CD4-positive, alpha-beta T cell (primary cell): ENCODE data around the gene SLC2A4. TPM values are rescaled to one million over a fixed set of nuclear protein-coding genes. Genes with fewer than 3 reads are reported as not detected.

ENCODE experiments used
- ATAC-seq: fragments of 200-7000 bp; cut with Tn5 transposase; one replicate; pipeline ENCODE4 v1.10.0; 2022; ENCODE audit warnings: mild to moderate bottlenecking; ENCODE audit not compliant: poor library complexity
- CTCF ChIA-PET: fragments of 350-600 bp; sonication (Branson Sonifier 250); formaldehyde crosslinking; loops from one replicate; lab custom pipeline; 2021; ENCODE audit warnings: antibody characterized with exemption, inconsistent platforms; lab: Charles Lee
- POLR2A ChIA-PET: fragments of 350-600 bp; sonication (Branson Sonifier 250); formaldehyde crosslinking; loops from one replicate; lab custom pipeline; 2021; ENCODE audit warnings: antibody characterized with exemption, inconsistent platforms; lab: Charles Lee
- DNase-seq, 14 experiments: peaks; one replicate each; pipeline ENCODE4 v3.0.0-alpha.2; 2013 to 2020; ENCODE audit warnings: mixed read lengths in 2 of 14
- H3K27ac ChIP-seq, 2 donors: one replicate each; pipeline versions ENCODE4 v1.5.1 to v1.7.0; 2013; ENCODE audit warnings: low read length in 2 of 2, low read depth in 1 of 2, mild to moderate bottlenecking in 1 of 2
- H3K27me3 ChIP-seq, 2 experiments: 1 replicate in 1 of 2; 2 replicates in 1 of 2; pipeline versions ENCODE4 v1.6.1 to v1.7.0; 2013; ENCODE audit warnings: low read length in 2 of 2, control low read depth in 1 of 2, mild to moderate bottlenecking in 1 of 2, moderate library complexity in 1 of 2; ENCODE audit not compliant: insufficient read depth in 2 of 2, control insufficient read depth in 1 of 2
- H3K36me3 ChIP-seq: one replicate; pipeline ENCODE4 v1.6.1; 2013; ENCODE audit warnings: low read length, control low read depth; ENCODE audit not compliant: insufficient read depth
- H3K4me1 ChIP-seq: one replicate; pipeline ENCODE4 v1.6.1; 2013; ENCODE audit warnings: low read length, control low read depth; ENCODE audit not compliant: insufficient read depth
- H3K4me3 ChIP-seq: one replicate; pipeline ENCODE4 v1.5.1; 2013; ENCODE audit warnings: mild to moderate bottlenecking, low read length, moderate library complexity
- H3K9me3 ChIP-seq, 2 experiments: 1 replicate in 1 of 2; 2 replicates in 1 of 2; pipeline versions ENCODE4 v1.6.1 to v1.7.0; 2013; ENCODE audit warnings: low read length in 2 of 2, mild to moderate bottlenecking in 2 of 2, control low read depth in 1 of 2, moderate library complexity in 1 of 2; ENCODE audit not compliant: control insufficient read depth in 1 of 2, insufficient read depth in 1 of 2
- H3K27ac Mint-ChIP-seq: one replicate; pipeline ENCODE4 v1.8.0; 2020; ENCODE audit warnings: mixed read lengths
- H3K27me3 Mint-ChIP-seq: one replicate; pipeline ENCODE4 v1.8.0; 2021; ENCODE audit warnings: mixed read lengths
- H3K36me3 Mint-ChIP-seq: one replicate; pipeline ENCODE4 v1.8.0; 2021; ENCODE audit warnings: low read depth, mixed read lengths
- H3K4me1 Mint-ChIP-seq: one replicate; pipeline ENCODE4 v1.8.0; 2021; ENCODE audit warnings: low read depth, mixed read lengths
- H3K4me3 Mint-ChIP-seq: one replicate; pipeline ENCODE4 v1.8.0; 2020; ENCODE audit warnings: mild to moderate bottlenecking, mixed read lengths
- H3K9me3 Mint-ChIP-seq: one replicate; pipeline ENCODE4 v1.8.0; 2020; ENCODE audit warnings: mixed read lengths
- intact Hi-C, 2 experiments: fragments of 100-400 bp; cut with DNase I in 1 of 2; cut with micrococcal nuclease in 1 of 2; formaldehyde crosslinking; loops; one replicate each; pipeline versions ENCODE4 v1.15.1 to v1.9.0; 2023 to 2025; cut with DNase I, micrococcal nuclease
- total RNA-seq, 174 experiments: library from RNA in 2 of 174; stranded (reverse) in 2 of 174; gene quantifications; one replicate each; pipeline ENCODE4 v1.2.3 and lab custom pipeline; 2021 to 2026
- TF ChIP-seq, protein P1 (sequence below): fragments of 200-600 bp; IDR thresholded peaks from one replicate; pipeline ENCODE4 v1.8.0; 2022; ENCODE audit warnings: antibody characterized with exemption, mild to moderate bottlenecking

SLC2A4 gene
- total RNA-seq, 2 experiments from 2014 or later, result not detected

GRCh38 chr17:7321466-7321865 is 39.9 kb downstream of the SLC2A4 start:
- H3K9me3 ChIP-seq, result no peaks in the 10 kb centered on the region
- peaks cover 76% of the 10 kb centered on the region for H3K36me3 Mint-ChIP-seq
- H3K27ac ChIP-seq, result no peak overlapping the region
- DNase-seq, result peak in 1 of 14 experiments; percentile 2
- no peaks in the 10 kb centered on the region for H3K27me3 Mint-ChIP-seq
- H3K4me1 ChIP-seq, result peaks cover 14% of the 10 kb centered on the region
- H3K4me3 Mint-ChIP-seq, result no peak overlapping the region
- H3K36me3 ChIP-seq, result peaks cover 81% of the 10 kb centered on the region
- intact Hi-C loops, result loop anchor here in 1 of 2 experiments (10.0 kb wide), 1 partner anchor 533 kb away; the partner anchor contains the start of genes CYB5D1, NAA38 and TMEM88
- peaks cover 4% of the 10 kb centered on the region for H3K4me1 Mint-ChIP-seq
- TF ChIP-seq, protein P1, sequence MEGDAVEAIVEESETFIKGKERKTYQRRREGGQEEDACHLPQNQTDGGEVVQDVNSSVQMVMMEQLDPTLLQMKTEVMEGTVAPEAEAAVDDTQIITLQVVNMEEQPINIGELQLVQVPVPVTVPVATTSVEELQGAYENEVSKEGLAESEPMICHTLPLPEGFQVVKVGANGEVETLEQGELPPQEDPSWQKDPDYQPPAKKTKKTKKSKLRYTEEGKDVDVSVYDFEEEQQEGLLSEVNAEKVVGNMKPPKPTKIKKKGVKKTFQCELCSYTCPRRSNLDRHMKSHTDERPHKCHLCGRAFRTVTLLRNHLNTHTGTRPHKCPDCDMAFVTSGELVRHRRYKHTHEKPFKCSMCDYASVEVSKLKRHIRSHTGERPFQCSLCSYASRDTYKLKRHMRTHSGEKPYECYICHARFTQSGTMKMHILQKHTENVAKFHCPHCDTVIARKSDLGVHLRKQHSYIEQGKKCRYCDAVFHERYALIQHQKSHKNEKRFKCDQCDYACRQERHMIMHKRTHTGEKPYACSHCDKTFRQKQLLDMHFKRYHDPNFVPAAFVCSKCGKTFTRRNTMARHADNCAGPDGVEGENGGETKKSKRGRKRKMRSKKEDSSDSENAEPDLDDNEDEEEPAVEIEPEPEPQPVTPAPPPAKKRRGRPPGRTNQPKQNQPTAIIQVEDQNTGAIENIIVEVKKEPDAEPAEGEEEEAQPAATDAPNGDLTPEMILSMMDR, result no peak
- no peaks in the 10 kb centered on the region for H3K27me3 ChIP-seq
- no peak overlapping the region for H3K4me3 ChIP-seq
- CTCF ChIA-PET, result no interaction called here
- no peaks in the 10 kb centered on the region for H3K9me3 Mint-ChIP-seq
- no peak for ATAC-seq
- POLR2A ChIA-PET, result no interaction called here
- no peak overlapping the region for H3K27ac Mint-ChIP-seq

GRCh38 chr17:7322520-7323194 is 41.1 kb downstream of the SLC2A4 start:
- H3K27ac ChIP-seq, result no peak overlapping the region
- H3K4me1 ChIP-seq, result peaks cover 18% of the 10 kb centered on the region
- CTCF ChIA-PET, result interaction anchor here (3.2 kb wide), 1 partner anchor 14 kb away, joined by 12 read pairs; the partner anchor contains the start of gene ACAP1
- intact Hi-C loops, result loop anchor here in 1 of 2 experiments (10.0 kb wide), 1 partner anchor 532 kb away; the partner anchor contains the start of genes CYB5D1, NAA38 and TMEM88
- H3K4me3 ChIP-seq, result no peak overlapping the region
- H3K4me3 Mint-ChIP-seq, result no peak overlapping the region
- H3K9me3 Mint-ChIP-seq, result no peaks in the 10 kb centered on the region
- no peaks in the 10 kb centered on the region for H3K27me3 Mint-ChIP-seq
- no peak for ATAC-seq
- POLR2A ChIA-PET, result no interaction called here
- no peak overlapping the region for H3K27ac Mint-ChIP-seq
- no peaks in the 10 kb centered on the region for H3K27me3 ChIP-seq
- H3K9me3 ChIP-seq, result no peaks in the 10 kb centered on the region
- TF ChIP-seq, protein P1, result no peak
- H3K36me3 ChIP-seq, result peaks cover 73% of the 10 kb centered on the region
- peaks cover 5% of the 10 kb centered on the region for H3K4me1 Mint-ChIP-seq
- DNase-seq, result peak in 2 of 14 experiments; percentile 2 to 17
- H3K36me3 Mint-ChIP-seq, result peaks cover 71% of the 10 kb centered on the region

DNA sequence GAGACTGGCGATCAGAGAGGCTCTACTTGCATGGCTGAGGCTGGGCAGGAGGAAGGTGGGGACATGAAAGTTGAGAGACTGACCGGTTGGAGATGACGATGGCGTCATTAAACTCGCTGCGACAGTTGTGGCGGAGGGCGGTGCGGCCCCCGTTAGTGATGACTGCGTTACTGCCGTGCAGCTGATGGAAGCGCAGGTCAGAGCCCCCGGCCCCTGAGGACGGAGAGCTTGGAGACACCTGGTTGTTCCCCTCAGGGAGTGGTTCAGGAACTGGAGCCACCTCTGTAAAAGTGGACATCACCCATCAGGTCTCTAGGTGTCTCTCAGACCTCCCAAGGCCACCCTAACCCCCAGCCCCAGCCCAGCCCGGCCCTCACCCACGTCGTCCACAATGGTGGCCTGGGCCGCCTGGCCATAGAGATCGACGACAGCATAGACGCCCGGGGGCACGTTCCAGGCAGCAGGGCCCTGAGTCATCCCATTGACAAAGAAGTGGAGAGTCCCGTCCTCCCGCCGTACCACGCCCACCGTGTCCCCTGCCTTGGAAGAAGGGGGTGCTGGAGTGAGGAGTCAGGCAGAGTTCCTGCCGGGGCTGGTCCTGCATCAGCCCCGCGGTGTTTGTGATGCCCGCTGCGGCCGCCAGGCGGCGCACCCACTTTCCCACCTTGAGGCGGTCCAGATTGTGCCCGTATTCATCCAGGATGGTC is 42.4 kb downstream of the SLC2A4 start:
- H3K36me3 ChIP-seq, result peaks cover 61% of the 10 kb centered on the region
- H3K27ac ChIP-seq, result no peak overlapping the region
- TF ChIP-seq, protein P1, result peak; percentile 88
- H3K4me1 Mint-ChIP-seq, result peaks cover 16% of the 10 kb centered on the region
- ATAC-seq (peak; percentile 52), DNase-seq (peak; percentile 45 to 79 (median 64))
- H3K27me3 ChIP-seq, result no peaks in the 10 kb centered on the region
- intact Hi-C loops, result loop anchor here (1.0 to 10.0 kb wide), 4 partner anchors 21 to 531 kb away; partner anchors contain the start of genes CYB5D1 (in 1 of the 2), NAA38 (in 1 of the 2) and TMEM88 (in 1 of the 2)
- peaks cover 27% of the 10 kb centered on the region for H3K4me1 ChIP-seq
- peaks cover 59% of the 10 kb centered on the region for H3K36me3 Mint-ChIP-seq
- H3K9me3 Mint-ChIP-seq, result no peaks in the 10 kb centered on the region
- H3K4me3 ChIP-seq, result no peak overlapping the region
- H3K27ac Mint-ChIP-seq, result no peak overlapping the region
- no peaks in the 10 kb centered on the region for H3K9me3 ChIP-seq
- H3K27me3 Mint-ChIP-seq, result no peaks in the 10 kb centered on the region
- CTCF ChIA-PET, result interaction anchor here (1.1 to 3.2 kb wide), 4 partner anchors 13 to 237 kb away, joined by 3 to 12 read pairs (median 5); partner anchors contain the start of gene ACAP1
- POLR2A ChIA-PET, result interaction anchor here (0.9 to 1.2 kb wide), 2 partner anchors 10 to 12 kb away, joined by 3 to 4 read pairs; partner anchors contain the start of gene ACAP1
- peak overlapping the region; percentile 42 for H3K4me3 Mint-ChIP-seq
